ENCODE measurements around the gene GYPC.

GYPC gene

GRCh38 chr2:126736133-126736874, 80.3 kb downstream of the GYPC start:
- DNase-seq: no peak

GRCh38 chr2:126739141-126739540, 83.2 kb downstream of the GYPC start:
- DNase-seq: no peak

- DNase-seq: no peak
These were observed 88.7 kb downstream of the GYPC start for GRCh38 chr2:126744640-126745039.

Measured in kidney glomerular epithelial cell (primary cell).